HG03196 (cell line): ENCODE measurements around the gene SLC37A3.
"Not testable (repeated sequence)": the region's sequence is repeated elsewhere in the genome, so short reads cannot be mapped to it uniquely, and the experiment has no call there.

Source experiments
- ATAC-seq: cut with Tn5 transposase; IDR thresholded peaks from one replicate; pipeline ENCODE4 v1.9.1; 2021; ENCODE audit not compliant: unreplicated experiment

Gene SLC37A3, protein sequence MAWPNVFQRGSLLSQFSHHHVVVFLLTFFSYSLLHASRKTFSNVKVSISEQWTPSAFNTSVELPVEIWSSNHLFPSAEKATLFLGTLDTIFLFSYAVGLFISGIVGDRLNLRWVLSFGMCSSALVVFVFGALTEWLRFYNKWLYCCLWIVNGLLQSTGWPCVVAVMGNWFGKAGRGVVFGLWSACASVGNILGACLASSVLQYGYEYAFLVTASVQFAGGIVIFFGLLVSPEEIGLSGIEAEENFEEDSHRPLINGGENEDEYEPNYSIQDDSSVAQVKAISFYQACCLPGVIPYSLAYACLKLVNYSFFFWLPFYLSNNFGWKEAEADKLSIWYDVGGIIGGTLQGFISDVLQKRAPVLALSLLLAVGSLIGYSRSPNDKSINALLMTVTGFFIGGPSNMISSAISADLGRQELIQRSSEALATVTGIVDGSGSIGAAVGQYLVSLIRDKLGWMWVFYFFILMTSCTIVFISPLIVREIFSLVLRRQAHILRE

DNA sequence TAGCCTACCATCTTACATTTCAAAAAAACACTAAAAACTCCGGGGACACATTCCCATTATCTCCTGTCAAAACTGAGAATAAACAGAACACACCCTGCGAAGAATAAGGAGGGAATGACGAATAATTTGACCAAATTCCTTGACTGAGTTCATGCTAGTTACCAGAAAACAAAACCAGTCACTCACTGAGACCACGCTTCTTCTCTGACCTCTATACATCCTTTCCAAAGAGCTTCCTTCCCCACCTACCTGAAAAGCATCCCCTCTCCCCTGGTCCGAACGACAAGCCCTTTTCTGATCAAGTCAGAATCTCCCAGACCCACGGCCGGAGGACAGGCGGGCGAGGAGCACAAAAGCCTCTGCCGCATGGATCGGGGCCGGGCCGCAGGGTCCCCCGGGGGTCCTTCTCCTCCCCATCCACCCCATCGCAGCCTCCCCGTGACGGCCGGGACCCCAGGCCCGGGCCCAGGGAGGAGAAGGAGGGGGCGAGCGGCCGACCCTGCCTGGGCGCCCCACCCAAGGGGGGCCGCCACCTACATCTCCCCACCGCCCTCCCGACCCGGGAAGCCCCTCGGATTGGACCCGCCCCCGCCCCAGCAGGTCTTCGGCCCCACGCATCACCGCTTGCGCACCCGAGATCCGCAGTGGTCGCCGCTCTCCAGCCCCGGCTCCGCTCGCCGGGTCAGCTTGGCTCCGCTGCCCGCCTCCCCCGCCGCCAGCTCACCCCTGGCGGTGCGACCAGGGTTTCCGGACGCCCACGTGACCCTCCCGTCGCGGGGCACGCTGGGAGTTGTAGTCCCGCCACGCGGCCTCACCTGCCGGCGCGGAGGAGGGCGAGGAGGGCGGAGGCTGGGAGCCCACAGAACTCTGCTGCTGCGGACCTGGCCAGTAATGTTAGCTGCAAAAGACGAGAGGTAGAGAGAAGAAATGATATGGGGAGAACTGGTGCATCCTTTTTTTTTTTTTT lies at the start of gene SLC37A3:
Gene SLC37A3, minus strand, starts transcription at position 747 of the 967 bp plus-strand sequence. CDS start 16,004 bp downstream, outside the sequence.
- ATAC-seq, result peak; percentile 99

DNA sequence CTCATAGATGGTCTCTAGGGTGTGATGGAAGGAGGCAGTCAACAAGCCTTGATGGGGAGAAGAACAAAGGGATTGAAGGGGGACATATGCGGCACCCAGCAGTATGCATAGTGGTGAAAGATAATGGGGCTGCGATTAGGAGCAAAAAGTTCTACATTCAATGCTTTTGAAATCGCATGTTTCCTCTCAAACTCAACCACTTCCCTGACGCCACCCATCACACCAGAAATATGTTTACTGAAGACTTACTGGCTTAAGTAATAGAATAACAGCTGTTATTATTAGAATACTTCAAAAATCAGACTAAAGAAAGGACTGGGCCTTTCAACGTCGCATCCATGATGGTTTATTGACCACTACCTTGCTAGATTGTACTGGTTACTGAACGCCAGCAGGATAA lies 49.5 kb upstream of the SLC37A3 start:
- no peak for ATAC-seq

DNA sequence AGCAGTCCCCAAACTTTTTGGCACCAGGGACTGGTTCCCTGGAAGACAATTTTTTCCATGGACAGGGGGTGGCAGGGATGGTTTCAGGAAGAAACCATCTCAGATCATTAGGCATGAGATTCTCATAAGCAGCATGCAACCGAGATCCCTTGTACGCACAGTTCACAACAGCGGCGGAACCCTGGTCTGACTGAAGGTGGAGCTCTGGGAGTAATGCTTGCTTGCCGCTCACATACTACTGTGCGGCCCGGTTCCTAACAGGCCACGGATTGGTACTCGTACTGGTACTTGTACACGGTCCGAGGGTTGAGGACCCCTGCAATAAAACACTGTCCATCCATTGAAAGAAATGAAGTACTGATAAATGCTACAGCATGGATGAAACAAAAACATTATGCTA lies 48.1 kb upstream of the SLC37A3 start:
- no peak for ATAC-seq

DNA sequence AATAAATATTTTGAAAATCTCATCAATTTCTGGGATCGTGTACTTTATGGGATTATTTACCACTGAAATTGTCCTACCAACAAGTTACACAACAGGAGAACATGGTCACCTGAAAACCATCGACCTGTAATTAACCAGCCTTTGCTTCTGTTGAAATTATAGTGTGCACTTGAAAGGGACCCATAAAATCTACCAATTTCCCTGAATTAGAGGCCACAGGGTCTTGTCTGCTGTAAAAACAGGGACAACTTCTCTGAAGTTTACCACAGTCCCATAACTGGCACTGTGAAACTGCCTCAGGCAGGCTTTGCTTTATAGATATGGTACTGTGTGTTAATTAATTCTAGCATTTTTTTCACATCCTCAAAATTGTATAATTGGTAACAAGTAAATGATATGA lies 43.2 kb upstream of the SLC37A3 start:
- no peak for ATAC-seq

DNA sequence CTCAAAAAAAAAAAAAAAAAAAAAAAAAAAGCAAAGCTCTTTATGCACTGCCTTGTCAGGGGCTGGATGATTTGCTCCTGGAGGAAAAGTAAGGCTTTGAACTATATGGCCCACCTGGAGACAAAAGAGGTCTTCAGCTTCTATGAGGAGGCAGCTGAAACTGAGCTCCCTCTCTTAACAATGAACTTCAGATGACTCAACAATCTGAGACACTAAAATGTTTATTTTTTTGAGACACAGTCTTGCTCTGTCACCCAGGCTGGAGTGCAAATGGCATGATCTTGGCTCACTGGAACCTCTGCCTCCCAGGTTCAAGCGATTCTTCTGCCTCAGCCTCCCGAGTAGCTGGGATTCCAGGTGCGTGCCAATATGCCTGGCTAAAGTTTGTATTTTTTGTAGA lies 42.3 kb upstream of the SLC37A3 start:
- ATAC-seq, result no peak

DNA sequence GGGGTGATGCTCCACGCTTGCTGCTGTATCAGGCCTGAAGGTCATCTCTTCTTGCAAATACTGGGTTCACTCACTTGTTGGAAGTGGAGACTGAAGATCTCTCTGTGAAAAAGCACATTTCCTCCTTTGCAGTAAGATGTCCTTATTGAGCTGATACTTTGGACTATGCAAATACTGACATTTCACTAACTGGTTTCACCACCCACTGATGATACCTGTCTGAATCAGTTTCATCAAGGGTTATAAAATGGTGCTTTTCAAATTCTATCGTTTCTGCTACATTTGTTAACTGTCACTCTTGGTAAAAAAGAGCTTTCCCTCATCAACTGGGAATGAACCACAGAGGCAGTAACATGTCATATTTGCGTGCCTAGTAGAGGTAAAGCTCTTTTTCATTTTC lies 41.0 kb upstream of the SLC37A3 start:
- no peak for ATAC-seq

DNA sequence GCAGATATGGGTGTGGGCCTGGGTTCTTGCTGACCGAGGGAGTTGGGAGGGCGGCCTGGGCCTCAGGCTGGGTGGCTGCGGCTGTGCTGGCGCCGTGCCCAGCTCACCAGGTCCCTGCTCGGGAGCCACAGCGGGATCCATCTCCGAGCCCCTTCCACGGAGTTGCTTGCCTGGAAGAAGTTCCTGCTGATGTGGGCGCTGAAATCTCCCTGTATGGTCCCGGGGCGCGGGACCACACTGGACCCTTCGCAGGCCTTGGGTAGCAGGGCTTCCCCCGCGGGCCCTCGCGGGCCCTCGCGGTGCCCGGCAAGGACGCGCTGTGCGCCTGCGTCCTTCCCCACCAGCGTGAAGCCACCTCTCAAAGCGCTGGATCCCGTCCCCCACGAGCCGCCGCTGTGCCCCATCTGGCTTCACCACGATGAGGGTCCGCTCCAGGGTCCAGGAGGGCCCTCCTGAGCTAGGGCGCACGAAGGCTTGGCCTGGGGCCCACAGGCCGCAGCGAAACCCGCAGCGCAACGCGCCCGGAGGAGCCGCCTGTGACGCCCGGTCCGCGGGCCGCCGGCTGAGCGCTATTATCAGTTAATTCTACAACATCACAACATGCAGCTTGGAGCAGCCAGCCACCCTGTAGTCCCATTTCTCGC lies 37.0 kb upstream of the SLC37A3 start:
- no peak for ATAC-seq

DNA sequence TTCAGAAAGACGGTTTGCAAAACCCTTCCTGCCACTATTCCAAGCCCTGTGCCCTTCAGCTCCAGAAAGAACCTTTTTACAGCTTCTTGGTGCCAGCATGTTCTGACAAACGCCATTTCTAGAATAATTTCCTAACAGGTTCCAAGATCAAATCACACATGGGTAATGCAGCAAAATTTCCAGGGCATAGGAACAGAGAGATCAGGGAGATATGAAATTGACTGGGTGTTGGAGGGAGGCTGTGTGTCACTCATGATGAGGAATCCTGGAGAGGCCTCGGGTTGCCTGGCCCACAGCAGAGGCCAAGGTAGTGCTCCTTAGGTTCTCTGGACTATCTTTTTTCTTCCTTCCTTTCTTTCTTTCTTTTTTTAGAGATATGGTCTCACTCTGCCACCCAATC lies 35.1 kb upstream of the SLC37A3 start:
- no peak for ATAC-seq

DNA sequence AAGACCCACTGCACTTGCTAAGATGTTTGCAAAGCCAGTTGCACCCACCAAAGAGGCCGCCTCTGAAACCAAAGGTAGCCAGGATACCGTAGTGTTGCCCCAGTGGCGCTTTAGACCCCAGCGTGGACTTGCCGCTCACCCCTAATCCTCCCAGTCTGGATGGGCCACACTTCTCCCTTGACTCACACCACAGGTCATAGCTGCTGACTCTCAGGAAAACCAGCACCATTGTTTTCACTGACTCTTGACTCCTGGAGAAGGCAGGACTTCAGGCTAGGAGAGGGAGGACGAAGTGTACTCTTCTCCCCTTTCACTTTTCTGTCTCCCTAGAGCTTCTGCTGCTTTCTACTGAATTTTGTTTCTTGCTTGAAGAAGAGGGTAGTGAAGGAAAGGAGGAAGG lies 27.8 kb upstream of the SLC37A3 start:
- no peak for ATAC-seq

DNA sequence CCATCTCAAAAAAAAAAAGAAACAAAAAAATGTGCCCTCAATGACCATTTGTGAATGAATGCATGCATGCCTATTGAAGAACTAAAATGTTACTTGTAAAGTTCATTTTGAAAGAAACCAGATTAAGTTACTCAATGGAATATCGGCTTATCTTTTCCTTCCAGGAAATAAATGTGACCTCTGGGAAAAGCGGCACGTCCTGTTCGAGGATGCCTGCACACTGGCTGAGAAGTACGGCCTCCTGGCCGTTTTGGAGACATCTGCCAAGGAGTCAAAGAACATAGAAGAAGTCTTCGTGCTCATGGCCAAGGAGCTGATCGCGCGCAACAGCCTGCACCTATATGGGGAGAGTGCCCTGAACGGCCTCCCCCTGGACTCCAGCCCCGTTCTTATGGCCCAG lies 27.4 kb upstream of the SLC37A3 start:
- no peak for ATAC-seq

DNA sequence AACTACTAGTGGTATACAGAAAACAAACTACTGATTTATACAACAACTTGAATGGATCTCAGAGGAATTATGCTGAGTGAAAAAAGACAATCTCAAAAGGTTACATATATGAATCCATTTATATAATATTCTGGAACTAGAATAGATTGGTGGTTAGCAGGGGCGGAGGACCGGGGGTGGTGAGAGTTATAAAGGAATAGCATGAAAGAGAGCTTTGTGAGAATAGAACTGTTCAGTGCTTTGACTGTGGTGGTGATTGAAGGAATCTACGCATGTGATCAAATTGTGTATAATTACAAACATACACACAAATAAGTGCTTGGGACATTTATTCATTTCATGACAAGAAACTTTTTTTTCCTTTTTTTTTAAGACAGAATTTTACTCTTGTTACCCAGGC lies 25.2 kb upstream of the SLC37A3 start:
- no peak for ATAC-seq

DNA sequence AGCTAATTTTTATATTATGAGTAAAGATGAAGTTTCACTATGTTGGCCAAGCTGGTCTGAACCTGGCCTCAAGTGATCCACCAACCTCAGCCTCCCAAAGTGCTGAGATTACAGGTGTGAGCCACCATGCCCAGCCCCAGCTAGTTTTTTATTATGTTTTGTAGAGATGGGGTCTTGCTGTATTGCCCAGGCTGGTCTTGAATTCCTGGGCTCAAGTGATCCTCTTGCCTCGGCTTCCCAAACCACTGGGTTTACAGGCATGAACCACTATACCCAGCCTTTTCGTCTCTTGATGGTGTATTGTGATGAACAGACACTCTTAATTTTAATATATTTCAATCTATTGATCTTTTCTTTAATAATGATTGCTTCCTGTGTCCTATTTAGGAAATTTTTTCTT lies 23.2 kb upstream of the SLC37A3 start:
- no peak for ATAC-seq

DNA sequence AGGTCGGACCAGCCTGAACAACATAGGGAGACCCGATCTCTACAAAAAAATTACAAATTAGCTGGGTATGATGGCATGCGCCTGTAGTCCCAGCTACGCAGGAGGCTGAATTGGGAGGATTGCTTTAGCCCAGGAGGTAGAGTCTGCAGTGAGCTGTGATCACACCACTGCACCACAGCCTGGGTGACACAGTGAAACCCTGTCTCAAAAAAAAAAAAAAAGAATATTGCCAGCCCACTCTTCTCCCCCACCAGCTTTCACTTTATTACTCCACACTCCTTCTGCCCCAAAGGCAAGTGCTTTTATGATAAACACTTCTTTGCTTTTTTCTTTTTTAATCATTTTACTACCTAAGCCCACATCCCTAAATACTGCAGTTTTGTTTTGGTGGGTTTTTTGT lies 20.3 kb upstream of the SLC37A3 start:
- no peak for ATAC-seq

DNA sequence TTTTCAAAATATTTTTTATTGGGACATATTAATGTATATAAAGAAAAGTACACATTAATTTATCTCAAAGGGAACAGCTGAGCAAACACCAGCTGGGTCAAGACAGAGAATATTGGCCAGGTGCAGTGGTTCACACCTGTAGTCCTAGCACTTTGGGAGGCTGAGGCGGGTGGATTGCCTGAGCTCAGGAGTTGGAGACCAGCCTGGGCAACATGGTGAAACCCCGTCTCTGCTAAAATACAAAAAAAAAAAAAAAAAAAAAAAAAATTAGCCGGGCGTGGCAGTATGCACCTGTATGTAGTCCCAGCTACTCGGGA lies 19.8 kb upstream of the SLC37A3 start:
- ATAC-seq, result not testable (repeated sequence)

DNA sequence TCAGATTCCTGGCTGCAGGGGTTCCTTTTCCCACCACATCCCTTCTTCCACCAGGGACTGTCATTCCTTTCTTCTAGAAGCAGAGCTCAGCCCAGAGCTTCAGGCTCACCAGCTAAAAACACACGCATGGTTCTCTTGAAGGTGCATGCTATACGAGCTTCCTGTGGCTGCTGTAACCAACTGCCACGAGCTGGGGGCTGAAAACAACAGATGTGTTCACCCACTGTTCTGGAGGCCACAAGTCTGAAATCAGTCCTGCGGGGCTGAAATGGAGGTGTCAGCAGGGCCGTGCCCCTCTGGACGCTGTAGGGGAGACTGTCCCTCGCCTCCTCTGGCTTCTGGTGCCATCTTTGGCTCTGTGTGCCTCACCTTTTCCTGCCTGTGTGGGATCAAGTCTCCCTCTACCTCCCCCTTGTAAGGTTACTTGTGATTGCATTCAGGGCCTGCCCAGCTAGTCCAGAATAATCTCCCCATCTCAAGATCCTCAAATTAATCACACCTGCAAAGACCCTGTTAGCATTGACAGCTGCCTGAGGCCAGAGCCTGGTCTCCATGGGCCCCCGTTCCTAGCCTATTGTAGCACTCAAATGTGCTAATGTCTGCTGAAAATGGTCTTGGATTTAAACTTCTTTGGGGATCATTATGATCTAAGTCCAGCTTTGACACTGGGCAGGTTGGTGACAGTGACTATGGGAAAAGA lies 19.3 kb upstream of the SLC37A3 start:
- no peak for ATAC-seq

DNA sequence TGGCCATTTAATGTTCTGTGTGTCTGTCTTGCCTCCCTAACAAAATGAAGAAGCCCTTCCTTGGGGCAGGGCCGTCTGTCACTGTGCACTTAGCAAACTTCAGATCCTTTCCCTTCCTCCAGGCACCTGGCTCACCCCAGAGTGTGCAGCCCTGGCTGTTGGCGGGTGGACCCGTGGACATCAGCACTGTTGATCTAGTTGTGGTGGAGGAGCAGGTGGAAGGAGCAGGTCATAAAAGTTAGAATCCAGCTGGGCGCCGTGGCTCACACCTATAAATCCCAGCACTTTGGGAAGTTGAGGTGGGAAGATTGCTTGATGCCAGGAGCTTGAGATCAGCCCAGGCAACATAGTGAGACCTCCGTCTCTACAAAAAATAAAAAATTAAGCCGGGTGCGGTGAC lies 18.2 kb upstream of the SLC37A3 start:
- no peak for ATAC-seq

DNA sequence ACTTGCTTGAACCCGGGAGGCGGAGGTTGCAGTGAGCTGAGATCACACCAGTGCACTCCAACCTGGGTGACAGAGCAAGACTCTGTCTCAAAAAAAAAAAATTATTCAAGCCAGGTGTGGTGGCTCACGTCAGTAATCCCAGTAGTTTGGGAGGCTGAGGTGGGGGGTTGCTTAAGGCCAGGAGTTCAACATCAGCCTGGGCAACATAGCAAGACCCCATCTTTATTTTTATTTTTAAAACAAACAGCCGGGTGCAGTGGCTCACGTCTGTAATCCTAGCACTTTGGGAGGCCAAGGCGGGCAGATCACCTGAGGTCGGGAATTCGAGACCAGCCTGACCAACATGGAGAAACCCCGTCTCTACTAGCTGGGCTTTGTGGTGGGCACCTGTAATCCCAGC lies 17.5 kb upstream of the SLC37A3 start:
- ATAC-seq, result not testable (repeated sequence)

DNA sequence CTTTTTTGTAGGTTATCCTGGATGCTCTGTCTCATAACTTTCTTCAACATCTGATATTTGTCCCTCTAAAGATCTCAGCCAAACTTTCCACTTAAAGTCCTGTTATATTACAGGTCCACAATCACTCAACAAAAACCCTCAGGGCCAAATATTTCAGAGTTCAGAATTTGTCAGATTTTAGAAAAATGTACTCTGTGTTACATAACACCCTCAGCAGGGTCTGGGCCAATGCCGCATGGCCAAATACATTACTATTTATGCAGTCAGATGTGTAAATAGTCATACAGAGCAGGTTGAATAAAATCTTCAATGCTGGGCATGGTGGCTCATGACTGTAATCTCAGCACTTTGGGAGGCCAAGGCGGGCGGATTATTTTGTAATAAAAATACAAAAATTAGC lies 17.0 kb upstream of the SLC37A3 start:
- no peak for ATAC-seq

DNA sequence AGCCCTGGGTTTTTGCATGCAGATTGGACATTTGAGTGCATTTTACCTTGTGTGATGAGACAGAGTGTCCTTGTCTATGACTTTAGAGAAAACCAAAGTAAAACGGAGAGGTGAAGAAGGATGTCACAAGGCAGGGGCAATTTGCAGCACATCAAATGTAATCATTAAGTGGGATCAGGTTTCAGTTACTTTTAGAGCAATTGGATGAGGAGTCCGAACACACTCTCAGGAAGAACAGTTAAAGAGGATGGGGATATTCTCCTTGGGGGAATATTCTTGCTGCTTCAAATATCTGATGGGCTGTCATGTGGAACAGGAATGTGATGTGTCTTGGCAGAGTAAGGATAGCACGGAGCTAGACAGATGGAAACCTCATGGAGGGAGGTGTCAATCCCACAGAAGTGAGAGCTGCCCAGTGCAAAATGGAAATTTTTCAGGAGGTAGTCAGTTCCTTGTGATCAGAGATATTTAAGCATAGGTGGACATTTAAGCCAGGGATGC lies 6.3 kb upstream of the SLC37A3 start:
- ATAC-seq, result no peak

DNA sequence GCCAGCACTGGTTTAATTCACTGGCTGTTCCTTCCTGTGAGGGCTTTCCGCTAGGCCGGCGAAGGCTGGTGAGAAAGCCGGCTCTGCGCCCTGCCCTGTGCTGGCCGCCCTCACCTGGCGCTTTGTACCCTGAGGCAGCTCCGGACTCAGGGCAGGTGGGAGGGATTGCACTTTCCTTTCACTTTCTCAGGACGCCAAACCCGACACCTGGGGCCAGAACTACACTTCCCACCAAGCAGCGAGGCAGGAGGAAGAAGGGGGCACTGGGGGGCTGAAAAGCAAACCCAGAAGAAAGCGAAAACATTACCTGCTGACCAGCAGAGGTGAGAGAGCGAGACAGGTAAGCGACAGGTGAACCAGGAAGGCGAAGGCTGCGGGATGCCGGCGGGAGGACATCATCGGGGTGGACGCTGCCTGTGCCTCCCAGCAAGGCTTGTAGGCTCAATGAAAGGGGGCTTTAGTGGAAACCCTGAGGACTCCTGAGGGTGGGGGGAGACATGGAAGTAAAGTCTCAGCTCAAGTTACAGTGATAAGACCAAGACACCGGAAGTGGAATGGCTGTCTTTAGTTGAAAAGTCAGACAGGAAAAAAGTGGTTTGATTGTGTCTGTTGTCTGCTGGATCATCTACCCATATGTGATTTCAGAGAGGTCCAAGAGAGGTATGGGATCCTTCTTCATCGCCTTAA lies 5.7 kb upstream of the SLC37A3 start, which contains the start of gene RAB19:
Gene RAB19, plus strand, starts transcription at position 181 of the 687 bp plus-strand sequence. CDS start 3,589 bp downstream, outside the sequence.
- no peak for ATAC-seq
